GM19467 (cell line): ENCODE data around the gene NRP2.

Source experiments
- ATAC-seq: cut with Tn5 transposase; IDR thresholded peaks from one replicate; pipeline ENCODE4 v1.9.1; 2021; ENCODE audit warnings: mild to moderate bottlenecking, moderate library complexity; ENCODE audit not compliant: unreplicated experiment

NRP2 gene

DNA sequence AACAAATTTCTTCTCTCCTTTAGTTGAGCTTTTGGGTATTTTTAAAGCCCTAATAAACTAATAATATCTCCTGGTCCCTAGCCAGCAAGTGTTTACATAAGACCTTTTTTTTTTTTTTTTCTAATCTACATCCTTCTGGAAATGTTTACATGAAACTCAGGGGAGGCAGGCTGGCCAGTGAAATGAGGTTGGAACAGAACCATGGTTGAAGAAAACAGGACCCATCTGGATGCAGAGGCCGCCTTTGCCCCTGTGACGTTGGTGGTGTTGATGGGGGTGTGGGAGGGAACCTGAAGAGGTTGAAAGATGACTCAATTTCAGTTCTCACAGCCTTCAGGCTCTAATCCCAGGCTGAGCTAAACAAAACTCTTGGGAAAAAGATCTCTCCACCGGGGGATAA, 118.5 kb downstream of the NRP2 start:
- ATAC-seq = no peak

DNA sequence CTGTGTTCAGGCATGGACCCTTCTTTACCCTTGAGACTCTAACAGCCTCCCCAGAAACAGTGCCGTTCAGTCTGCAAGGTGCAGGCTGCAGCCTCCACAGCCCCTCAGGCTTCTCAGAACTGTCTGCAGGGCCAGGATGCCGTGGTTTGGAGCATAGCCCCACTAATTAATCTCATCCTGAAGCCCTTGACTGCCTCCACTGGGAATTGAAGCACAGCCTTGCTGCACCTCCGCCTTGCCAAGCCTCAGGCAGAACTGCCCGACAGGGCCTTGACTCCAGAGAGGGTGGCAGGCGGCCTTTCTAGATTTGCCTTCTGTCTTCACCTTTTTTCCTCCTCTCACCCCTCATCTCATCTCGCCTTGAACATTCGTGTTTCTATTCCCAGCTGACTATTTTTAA, 119.8 kb downstream of the NRP2 start:
- no peak for ATAC-seq

DNA sequence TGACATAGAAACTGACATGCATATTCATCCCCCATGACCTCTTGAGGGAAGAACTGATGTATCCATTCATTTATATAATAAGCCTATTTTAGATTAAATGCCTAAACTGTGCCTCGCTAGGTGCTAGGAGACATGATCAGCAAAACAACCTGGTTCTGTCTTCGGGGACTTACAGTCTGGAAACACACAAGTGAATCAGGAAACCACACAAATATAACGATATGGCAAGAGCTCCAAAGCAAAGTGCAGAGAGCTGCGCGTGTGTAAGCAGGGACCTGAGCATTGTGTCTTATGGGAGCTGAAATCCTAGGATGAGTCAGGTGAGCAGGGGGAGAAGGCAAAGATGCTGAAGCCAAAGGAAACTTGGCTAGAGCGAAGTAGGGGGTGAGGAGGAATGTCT, 120.6 kb downstream of the NRP2 start:
- ATAC-seq = no peak

DNA sequence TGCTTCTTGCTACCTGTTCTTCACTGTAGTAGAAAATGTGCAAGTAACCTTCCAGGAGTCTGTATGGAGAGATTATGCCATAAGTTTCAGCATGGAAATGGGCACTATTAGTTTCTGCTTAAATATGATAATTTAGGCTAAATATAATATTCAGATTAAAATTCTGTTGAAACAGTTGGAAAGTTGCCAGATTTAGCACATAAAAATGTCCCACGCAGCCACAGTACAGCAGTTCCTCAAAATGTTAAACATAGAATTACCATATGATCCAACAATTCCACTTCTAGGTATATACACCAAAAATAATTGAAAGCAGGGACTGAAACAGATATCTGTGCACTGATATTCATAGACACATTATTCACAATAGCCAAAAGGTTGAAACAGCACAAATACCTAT, 121.2 kb downstream of the NRP2 start:
- ATAC-seq = no peak

DNA sequence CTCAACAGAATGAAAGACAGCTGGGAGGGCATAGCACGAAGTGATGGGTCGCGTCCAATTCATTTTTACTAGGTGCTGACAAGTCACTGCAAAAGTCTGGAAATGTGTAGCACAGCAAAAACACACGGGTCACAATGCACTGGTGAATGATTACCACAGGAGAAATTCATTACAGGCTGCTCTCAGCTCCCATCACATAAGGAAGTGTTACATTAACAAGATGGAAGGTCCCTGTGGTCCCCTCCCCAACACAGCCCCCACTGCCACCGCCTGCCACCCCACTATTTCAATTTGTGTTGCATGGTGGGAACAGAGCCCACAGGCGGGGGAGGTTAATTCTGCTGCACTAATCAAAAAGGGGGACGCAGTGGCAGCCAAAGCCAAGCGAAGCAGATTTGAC, 122.8 kb downstream of the NRP2 start:
- ATAC-seq = no peak

DNA sequence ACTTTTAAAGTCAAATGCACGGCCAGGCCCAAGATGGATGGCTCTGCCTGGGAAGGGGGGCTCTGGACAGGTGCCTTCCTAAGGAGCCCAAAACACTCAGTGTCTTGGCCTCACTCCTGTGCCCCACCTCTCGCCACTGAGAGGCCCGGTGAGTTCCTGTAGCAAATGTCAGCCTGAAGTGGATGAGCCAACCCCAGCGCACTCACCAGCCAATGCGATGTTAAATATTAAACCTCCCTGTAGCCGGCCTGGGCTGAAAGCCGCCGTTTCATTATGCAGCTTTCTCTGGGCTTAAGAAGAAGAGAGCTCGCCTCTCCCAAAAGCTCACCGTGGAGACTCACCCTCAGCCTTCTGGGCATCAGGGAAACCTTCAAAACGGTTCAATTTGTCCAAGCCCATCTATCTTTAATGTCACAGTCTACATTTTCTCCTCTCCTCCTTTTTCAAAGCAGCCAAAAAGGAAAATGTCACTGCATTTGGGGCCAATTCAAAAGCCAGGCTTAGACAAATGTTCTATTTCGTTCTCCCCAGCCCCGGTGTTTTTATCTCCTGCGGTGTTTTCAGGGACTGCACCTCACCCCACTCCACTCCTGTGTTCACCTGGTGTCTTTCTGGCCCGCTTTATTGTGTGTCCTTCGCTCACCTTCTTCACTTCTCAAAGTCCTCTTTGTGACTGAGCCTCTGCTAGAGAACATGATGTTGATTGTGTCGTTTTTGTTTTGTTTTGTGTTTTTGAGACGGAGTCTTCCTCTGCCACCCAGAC, 124.0 kb downstream of the NRP2 start:
- no peak for ATAC-seq

DNA sequence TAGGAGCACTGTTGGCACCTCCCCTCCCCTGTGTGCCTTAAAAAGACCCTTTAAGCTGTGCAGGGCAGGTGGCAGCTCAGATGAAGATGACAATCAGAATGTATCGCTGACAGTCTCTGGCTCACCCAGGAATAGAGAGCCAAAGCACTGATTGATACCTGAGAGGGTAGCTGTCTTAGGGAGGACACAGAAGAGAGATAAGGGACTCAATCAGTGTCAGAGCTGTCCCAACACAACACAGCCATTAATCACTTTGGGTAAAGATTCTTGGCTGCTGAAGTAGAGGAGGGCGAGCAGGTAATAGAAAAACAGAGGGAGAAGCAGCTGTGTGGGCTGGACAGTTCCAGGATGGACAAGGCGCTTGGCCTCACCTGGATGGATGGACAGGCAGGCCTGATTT, 124.9 kb downstream of the NRP2 start:
- ATAC-seq = no peak

DNA sequence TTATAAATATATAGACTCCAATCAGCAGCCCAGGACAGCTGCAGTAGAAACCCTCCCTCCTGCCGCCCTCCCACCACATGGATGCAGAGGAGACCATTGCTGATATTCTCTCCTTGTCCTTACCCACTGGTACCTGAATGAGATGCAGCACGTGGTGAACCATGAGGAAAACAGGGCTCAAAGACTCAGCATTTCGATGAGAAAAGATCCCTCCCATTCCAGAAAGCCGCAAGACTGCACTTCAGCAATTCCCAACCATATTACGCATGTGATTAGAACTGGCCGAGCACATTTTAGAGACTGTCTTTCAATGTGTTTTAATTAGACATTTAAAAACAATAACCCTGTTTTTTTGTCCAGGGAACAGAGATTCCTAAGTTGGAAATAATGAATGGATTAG, 125.5 kb downstream of the NRP2 start:
- no peak for ATAC-seq

DNA sequence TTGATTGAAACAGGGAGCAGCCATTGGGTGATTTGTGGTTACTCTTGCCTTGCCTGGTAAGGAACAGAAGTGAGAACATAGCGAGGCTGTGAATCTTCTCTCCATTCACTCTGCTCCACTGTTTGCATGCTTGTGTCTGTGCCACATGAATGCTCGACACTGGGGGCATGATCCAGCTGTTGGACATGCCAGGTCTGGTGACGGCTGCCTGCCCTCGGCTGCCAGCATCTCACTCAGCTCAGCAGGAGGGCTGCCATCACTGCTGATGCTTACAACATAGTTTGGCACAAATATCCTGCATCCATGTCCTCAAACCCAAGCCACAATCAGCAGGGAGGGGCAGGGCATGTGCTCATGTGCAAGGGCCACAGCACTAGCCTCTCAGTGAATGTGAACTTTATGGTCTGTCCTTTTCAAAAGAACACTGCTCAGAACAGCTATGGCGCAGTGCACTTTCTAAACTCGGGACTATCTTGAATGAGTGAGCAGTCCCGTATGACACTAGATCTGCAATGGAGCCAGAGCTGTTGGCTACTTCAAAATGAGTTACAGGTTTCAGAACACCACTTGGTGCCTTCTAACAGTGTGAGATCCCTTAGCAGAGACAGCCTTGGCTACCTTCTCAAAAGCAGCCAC, 126.3 kb downstream of the NRP2 start:
- no peak for ATAC-seq

DNA sequence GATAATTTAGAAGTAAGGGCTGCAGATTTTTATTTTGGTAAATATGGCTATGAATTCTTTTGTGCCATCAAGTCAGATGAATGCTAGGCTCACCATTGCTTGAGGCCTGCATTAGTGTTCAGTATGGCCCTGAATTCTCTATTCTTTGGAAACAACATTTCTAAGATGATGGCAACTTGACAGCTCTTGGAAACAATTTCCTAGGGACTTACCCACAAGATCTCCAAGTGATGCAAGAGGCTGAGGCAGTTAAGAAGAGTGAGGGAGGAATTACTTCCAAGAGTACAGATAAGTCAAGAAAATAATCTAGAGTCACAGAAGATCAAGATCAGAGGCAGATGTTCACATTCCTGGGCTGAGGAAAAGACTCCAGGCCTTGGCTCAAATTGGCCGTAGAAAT, 129.1 kb downstream of the NRP2 start:
- ATAC-seq = no peak

DNA sequence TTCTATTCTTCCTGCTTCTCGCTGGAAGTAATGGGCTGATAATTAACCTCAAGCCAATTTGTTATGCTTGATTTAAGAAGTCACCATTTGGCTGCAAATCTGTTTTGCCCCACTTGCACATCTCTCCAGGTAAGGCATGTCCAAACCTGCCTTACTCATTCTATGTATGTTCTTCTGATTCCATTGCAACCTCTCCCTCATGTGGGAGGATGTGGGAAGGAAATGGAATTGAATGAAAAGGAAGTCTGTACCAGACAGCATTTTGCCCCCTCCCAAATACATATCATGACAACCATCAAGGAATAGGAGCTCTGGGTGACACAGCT, 131.7 kb downstream of the NRP2 start:
- no peak for ATAC-seq

DNA sequence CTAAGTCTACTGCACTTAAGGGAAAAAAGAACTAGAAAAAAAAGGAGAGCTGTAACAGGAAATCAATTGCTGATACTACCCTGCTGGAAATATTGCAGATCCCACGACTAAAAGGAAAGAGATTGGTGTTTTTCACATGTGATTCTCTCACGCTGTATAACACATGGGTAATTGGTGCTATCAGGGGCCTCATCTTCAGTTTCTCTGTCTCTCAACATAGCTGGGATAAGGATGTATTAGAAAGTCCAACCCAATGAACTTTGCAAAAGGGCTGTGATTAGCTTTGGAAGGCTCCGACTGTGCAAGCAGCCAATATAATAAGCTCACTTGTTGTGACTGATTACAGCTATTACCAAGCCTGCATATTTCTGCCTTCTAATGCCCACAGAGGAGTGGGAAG, 133.4 kb downstream of the NRP2 start:
- ATAC-seq = no peak

DNA sequence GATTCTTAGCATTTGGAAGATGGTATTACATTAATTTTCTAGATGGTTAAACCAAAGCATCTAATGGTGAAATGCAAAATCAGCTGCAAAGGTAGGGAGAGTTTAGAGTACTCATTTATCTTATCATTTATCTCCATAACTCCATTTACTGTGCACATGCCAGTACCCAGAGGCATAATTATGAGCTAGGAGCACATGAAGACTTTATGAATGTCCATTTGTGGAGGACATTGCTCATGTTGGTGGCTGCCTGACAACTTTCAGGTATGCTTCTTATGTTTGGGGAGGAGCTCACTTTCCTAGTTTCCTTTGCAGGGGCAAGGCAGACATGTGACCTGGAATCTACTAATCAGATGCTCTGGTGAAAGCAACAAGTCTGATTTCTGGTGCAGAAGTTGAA, 134.0 kb downstream of the NRP2 start:
- ATAC-seq = no peak

DNA sequence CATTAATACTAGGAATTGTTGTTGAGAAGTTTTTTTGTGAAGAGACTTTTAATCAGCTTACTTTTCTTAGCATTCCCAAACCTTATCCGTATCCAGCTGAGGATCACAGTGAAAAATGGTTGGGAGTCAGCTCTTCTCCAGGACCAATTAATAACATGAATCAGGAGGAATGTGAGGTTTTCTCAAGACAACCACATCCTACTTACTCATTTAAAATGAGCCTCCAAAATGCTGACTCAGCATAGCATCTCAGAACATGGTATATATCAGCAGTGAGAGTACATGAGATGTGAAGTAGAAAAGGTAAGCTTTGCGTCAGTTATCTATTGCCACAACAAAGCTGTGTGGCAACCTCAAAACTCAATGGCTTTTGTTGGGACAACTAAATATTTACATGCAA, 140.3 kb downstream of the NRP2 start:
- ATAC-seq = no peak

DNA sequence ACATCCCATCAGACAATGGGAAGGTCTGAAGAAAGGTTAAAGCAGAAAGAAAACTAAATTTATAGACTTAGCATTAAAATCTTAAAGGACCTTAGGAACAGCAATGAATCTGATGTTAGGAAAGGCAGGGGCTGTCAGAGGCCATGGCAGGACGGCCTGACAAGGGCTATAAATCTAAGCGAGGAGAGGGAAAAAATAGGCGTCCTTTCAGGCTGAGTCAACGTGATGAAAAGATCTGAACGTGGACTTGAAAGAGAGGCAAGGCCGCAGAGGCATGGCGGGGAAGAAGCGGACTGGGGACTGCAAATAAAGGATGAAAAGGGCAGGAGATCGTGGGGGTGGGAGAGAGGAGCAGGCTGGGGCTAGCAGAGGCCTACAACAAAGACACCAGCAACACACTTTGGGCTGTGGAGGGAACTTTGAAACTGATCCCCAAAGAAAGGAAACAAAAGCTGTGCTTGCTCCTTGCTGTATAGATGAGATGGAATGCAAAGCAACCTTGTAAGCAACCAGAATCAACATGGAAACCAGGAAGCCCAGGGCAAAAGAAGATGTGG, 145.6 kb downstream of the NRP2 start:
- no peak for ATAC-seq

DNA sequence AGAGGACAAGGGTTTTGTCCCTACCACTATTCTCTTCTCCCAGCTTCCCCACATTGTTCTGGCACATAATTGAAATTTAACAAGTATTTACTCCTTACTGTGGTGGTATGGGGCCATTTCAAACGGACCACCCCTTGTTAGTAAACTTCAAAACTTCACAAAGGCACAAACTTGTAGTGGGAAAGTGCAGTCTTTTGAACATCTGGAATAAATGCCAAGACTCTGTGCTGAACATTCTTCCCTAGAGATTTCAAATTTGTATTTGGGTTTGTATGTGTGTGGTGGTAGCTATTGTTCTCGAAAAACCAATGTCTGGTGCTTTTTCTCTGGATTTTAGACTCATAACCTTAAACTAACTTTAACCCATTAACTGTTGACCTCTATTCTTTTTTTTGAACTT, 151.6 kb downstream of the NRP2 start:
- ATAC-seq = no peak

DNA sequence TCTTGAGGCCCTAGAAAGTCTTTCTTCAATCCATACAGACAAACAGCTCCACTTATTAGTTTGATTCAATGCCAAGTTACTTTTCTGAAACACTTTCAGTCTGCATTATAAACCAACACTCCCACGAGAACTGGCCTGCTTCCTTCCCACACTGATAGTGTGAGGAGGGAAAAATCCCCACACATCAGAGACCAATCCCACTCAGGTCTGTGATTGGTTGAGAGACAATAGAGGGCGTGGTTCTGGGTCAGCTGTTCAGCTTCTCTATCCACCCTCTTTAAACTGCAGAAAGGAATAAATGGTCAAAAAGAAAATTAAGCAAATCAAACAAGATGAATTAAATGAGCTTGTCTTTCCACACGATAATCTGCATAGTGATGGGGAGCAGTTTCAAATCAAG, 152.5 kb downstream of the NRP2 start:
- ATAC-seq = no peak

DNA sequence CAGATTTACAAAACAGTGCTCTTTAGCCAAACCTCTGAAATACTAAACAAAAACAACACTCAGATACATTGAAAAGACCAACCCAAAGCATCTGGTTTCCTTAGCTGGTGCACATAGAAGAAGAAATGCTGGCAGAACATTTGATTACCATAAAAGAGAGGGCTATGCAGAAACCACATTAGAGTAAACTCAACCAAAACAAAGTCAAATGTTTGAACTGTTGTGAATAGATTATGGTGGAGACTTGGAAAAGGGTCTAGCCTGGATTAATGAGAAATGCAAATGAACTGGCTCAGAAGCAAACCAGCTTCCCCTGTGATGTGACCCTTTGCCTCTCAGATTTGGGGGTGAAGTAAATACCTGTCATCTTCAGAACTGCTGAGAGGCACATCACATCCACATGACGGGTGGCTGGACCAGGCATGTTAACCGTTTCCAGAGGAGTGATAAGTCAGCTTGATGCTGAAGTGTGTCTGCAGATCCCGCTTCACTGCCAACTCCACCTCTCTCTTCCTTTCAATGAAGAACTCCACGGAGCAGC, 153.0 kb downstream of the NRP2 start:
- ATAC-seq = no peak

DNA sequence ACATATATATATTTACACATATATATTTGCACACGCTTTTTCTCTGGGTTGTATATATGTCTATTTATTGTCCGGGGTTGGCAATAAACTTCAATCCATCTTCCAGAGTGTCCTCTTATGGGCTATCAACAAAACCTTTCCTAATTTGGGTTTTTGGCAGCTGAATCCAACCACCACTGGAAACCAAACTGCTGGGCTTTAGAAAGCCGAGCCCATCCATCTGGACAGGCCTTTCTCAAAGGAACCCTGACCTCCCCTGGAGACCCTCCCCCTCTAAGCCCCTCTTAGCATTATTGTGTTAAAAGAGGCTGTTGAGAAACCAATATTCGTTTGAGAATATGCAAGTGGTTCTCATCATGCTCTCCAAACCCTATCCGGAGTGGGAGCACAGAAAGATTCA, 153.6 kb downstream of the NRP2 start:
- no peak for ATAC-seq

DNA sequence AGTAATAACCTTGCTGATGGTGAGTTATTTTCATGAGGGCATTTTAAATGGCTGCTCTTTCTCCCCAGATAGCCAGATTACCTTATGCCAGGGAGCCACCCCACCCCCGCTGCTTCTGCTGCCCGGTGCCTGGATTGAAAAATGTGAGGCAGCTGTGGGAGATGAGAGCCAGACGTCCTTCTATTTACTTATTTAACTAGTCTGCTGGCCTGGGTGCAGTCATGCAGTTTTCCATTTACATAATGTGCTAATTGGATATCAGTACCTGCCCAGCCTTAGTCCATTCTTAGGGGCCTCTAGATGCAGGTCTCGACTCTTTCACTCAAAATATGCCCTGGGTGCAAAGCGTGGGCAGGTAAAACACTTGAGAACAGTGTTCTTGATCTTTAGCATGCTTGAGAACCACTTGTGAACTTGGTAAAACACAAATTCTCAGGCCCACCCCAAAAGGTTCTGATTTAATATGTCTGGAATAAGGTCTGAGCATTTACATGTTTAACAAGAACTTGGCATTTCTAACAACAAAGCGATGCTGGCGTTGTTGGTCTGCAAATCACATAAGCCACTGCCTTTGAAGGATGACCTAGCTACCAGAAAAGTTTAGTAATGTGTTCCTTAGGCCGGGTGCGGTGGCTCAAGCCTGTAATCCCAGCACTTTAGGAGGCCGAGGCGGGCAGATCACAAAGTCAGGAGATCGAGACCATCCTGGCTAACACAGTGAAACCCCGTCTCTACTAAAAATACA, 154.3 kb downstream of the NRP2 start:
- no peak for ATAC-seq

DNA sequence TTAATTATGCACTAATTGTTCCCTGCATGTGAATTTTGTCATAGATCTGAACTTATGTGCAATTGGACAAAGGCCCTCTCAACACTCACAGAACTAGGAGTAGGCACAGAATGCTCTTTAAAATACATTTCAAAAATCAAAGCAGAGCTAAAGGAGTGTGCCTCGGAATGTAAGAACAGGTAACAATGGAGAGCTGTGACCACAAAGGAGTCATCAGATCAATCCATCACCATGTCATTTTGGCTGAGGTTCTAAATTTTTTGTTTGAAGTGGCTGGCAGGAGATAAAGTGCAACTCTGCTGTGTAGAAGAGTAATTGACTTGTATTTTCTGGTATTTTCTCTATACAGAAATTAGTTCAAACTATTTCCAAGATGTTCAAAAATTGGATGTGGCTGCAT, 155.4 kb downstream of the NRP2 start:
- no peak for ATAC-seq

DNA sequence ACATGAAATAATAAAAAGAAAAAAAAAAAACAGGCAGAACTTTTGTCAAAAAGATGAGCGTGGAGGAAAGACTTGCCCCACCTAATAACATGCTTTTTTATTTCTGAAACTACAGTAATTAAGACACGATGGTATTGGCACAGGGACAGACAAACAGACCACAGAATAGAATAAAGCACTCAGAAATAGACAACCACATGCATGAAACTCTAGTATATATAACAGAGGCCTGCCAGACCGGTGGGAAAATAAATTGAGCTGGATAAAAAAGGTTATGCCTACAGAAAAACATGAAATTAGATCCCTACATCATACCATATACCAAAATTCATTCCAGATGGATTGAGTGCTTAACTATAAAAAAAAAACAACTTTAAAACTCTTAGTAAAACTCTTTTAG, 163.1 kb downstream of the NRP2 start:
- ATAC-seq = no peak
